GM23338 (cell line): ENCODE results near the gene SPCS1.

Experiments
- EZH2 ChIP-seq: fragments of 200-600 bp; sonication (generic); IDR thresholded peaks from one replicate; pipeline ENCODE4 v1.8.0; 2017; ENCODE audit warnings: antibody characterized with exemption, mild to moderate bottlenecking, low read depth; ENCODE audit not compliant: unreplicated experiment
- EZH2phosphoT487 ChIP-seq: fragments of 200-600 bp; sonication (generic); IDR thresholded peaks from one replicate; pipeline ENCODE4 v1.8.1; 2018; ENCODE audit warnings: antibody characterized with exemption; ENCODE audit not compliant: unreplicated experiment
- JUNB ChIP-seq: IDR thresholded peaks from one replicate; pipeline ENCODE4 v1.6.1; 2016; ENCODE audit warnings: antibody characterized with exemption; ENCODE audit not compliant: unreplicated experiment
- NANOG ChIP-seq: IDR thresholded peaks from 2 replicates; pipeline ENCODE4 v1.6.1; 2016; ENCODE audit warnings: antibody characterized with exemption, borderline replicate concordance
- POLR2AphosphoS5 ChIP-seq: IDR thresholded peaks from 2 replicates; pipeline ENCODE4 v1.6.1; 2016; ENCODE audit warnings: antibody characterized with exemption, low read depth
- ZNF114 ChIP-seq: fragments of 250-450 bp; sonication (Bioruptor Pico); IDR thresholded peaks from 2 replicates; pipeline ENCODE4 v1.5.0; 2020; ENCODE audit warnings: mild to moderate bottlenecking, moderate library complexity
- TF ChIP-seq, protein P1 (sequence below), 2 experiments: fragments of 200-600 bp in 1 of 2; sonication (generic) in 1 of 2; conservative IDR thresholded peaks; 2 replicates each; pipeline versions ENCODE4 v1.5.1 to v1.6.1; 2016 to 2017; ENCODE audit warnings: antibody characterized with exemption in 2 of 2, low read depth in 2 of 2, mild to moderate bottlenecking in 2 of 2, moderate library complexity in 1 of 2
- TF ChIP-seq, protein P2 (sequence below): IDR thresholded peaks from one replicate; pipeline ENCODE4 v1.6.1; 2018; ENCODE audit warnings: antibody characterized with exemption; ENCODE audit not compliant: unreplicated experiment
- TF ChIP-seq, protein P3 (sequence below): IDR thresholded peaks from 2 replicates; pipeline ENCODE4 v1.6.1; 2016; ENCODE audit warnings: antibody characterized with exemption

DNA sequence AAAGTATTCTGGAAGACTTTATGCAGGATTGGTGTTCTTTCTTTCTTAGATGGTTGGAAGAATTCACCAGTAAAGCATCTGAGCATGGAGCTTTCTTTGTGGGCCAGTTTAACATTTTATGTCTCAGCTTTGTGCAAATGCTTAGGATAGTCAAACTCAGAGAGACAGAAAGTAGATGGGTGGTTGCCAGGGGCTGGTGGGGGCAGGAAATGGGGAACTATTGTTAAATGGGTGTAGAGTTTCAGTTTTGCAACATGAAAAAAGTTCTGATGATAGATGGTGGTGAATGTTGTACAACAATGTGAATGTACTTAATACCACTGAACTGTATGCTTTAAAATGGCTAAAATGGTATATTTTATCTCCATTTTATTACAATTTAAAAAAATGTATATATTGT, 24.8 kb downstream of the SPCS1 start:
- TF ChIP-seq, protein P1, sequence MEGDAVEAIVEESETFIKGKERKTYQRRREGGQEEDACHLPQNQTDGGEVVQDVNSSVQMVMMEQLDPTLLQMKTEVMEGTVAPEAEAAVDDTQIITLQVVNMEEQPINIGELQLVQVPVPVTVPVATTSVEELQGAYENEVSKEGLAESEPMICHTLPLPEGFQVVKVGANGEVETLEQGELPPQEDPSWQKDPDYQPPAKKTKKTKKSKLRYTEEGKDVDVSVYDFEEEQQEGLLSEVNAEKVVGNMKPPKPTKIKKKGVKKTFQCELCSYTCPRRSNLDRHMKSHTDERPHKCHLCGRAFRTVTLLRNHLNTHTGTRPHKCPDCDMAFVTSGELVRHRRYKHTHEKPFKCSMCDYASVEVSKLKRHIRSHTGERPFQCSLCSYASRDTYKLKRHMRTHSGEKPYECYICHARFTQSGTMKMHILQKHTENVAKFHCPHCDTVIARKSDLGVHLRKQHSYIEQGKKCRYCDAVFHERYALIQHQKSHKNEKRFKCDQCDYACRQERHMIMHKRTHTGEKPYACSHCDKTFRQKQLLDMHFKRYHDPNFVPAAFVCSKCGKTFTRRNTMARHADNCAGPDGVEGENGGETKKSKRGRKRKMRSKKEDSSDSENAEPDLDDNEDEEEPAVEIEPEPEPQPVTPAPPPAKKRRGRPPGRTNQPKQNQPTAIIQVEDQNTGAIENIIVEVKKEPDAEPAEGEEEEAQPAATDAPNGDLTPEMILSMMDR (conservative IDR thresholded peaks at IDR 0.05; ENCODE audit: low read depth in 2 of 2) = no peak
- TF ChIP-seq EZH2 = no peak
- TF ChIP-seq POLR2AphosphoS5 = no peak
- no peak for TF ChIP-seq EZH2phosphoT487
- no peak for TF ChIP-seq NANOG
- TF ChIP-seq ZNF114 (CRISPR knock-in tag) = no peak
- TF ChIP-seq JUNB = no peak
- TF ChIP-seq, protein P2, sequence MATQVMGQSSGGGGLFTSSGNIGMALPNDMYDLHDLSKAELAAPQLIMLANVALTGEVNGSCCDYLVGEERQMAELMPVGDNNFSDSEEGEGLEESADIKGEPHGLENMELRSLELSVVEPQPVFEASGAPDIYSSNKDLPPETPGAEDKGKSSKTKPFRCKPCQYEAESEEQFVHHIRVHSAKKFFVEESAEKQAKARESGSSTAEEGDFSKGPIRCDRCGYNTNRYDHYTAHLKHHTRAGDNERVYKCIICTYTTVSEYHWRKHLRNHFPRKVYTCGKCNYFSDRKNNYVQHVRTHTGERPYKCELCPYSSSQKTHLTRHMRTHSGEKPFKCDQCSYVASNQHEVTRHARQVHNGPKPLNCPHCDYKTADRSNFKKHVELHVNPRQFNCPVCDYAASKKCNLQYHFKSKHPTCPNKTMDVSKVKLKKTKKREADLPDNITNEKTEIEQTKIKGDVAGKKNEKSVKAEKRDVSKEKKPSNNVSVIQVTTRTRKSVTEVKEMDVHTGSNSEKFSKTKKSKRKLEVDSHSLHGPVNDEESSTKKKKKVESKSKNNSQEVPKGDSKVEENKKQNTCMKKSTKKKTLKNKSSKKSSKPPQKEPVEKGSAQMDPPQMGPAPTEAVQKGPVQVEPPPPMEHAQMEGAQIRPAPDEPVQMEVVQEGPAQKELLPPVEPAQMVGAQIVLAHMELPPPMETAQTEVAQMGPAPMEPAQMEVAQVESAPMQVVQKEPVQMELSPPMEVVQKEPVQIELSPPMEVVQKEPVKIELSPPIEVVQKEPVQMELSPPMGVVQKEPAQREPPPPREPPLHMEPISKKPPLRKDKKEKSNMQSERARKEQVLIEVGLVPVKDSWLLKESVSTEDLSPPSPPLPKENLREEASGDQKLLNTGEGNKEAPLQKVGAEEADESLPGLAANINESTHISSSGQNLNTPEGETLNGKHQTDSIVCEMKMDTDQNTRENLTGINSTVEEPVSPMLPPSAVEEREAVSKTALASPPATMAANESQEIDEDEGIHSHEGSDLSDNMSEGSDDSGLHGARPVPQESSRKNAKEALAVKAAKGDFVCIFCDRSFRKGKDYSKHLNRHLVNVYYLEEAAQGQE = no peak
- TF ChIP-seq, protein P3, sequence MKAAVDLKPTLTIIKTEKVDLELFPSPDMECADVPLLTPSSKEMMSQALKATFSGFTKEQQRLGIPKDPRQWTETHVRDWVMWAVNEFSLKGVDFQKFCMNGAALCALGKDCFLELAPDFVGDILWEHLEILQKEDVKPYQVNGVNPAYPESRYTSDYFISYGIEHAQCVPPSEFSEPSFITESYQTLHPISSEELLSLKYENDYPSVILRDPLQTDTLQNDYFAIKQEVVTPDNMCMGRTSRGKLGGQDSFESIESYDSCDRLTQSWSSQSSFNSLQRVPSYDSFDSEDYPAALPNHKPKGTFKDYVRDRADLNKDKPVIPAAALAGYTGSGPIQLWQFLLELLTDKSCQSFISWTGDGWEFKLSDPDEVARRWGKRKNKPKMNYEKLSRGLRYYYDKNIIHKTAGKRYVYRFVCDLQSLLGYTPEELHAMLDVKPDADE = no peak
